ENCODE data around the gene IREB2.
"Not testable (repeated sequence)": the region's sequence is repeated elsewhere in the genome, so short reads cannot be mapped to it uniquely, and the experiment has no call there.

The IREB2 gene, protein sequence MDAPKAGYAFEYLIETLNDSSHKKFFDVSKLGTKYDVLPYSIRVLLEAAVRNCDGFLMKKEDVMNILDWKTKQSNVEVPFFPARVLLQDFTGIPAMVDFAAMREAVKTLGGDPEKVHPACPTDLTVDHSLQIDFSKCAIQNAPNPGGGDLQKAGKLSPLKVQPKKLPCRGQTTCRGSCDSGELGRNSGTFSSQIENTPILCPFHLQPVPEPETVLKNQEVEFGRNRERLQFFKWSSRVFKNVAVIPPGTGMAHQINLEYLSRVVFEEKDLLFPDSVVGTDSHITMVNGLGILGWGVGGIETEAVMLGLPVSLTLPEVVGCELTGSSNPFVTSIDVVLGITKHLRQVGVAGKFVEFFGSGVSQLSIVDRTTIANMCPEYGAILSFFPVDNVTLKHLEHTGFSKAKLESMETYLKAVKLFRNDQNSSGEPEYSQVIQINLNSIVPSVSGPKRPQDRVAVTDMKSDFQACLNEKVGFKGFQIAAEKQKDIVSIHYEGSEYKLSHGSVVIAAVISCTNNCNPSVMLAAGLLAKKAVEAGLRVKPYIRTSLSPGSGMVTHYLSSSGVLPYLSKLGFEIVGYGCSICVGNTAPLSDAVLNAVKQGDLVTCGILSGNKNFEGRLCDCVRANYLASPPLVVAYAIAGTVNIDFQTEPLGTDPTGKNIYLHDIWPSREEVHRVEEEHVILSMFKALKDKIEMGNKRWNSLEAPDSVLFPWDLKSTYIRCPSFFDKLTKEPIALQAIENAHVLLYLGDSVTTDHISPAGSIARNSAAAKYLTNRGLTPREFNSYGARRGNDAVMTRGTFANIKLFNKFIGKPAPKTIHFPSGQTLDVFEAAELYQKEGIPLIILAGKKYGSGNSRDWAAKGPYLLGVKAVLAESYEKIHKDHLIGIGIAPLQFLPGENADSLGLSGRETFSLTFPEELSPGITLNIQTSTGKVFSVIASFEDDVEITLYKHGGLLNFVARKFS

DNA sequence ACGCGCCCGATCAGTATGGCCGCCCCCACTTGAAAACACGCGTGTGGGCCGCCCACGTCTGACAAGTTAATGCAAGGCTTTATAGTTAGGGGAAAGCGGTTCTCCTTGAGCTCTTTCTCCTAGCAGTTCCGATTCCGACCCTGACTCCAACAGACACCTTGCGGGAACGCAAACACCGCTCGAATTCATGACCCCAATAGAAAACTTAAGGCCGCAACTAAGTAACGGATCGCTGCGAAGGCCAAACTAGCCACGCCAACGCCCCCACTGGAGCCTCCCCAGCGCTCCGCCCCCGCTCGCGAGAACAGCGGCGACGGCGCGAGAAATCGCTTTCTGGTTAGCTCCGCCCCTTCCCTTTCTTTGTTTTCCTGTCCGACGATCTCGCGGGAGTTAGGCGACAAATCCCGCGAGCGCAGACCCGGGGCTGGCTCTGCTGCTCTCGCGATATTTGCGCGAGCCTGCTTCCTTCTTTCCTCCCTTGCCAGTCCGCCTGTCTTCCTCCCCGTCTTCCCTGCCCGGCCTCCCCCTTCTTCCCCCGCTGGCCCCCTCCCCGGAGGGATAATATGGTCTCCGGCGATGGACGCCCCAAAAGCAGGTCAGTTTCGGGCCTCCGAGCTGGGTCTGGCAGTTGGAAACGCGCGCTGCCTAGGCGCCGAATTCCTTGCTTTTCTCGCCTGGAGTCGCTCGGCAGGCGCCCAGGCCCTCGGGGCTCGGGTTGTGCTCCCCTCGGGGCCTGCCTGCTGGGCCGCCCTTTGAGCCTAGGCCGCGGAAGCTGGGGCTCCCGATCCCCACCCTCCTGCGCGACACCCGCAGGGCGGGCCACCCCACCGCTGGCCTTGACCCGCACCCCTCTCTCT, at the start of gene IREB2:
IREB2 (plus strand) TSS at position 455 of the 857 bp plus-strand sequence; CDS start at position 577, 122 bp downstream.
- peak; percentile 97 for DNase-seq (ENCODE audit: low spot score)

DNA sequence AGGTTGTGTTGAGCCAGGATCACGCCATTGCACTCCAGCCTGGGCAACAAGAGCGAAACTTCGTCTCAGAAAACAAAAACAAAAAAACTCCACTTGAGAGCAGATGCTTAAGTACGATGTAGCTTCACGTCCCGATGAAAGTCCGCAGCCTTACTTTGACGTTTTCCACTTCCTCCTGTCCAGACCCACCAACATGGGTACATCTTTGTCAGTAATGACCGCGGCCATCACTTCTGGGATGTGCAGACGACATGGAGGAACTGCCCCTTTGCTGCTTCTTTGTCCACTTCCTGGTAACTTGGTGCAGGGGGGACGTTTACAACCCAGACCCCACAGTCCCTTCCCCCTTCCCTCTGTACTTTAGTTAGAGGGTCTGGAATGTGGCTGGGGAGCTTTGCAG, 49.2 kb upstream of the IREB2 start:
- no peak for DNase-seq (ENCODE audit: low spot score)

DNA sequence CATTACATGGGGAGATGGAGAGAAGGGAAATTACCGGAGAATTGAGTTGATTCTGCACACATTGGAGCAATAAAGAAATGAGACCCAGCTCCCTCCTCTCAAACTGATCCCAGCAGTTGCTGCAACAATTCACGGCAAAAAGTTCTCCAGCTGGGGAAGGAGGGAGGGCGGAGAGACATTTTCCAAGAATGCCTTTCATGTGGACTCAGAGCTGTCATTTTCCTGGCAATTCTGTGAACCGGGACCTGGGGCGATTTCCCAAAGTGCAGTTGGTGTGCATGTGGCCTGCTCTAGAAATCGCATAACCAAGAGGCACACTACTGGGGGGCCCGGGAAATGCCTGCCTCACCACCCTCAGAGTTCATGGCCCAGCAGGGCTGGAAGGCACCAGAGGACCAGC, 48.7 kb upstream of the IREB2 start:
- DNase-seq (ENCODE audit: low spot score) = no peak

DNA sequence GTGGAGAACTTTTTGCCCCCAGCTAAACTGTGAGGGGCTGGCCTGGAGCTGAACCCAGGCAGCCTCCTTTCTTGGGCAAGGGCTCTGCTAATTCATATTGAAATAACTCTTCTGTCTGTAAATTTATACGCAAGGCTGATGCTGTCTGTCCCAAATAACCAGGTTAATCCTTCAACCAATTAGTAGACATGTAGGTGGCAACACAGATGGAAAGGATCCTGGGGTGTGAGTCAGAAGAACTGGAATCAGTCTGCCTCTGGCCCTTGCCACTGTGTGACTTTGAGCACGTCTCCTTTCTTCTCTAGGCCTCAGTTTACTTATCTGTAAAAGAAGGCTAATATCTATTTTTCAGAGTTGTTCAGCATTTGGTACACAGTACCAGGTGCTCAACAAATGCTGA, 48.3 kb upstream of the IREB2 start:
- no peak for DNase-seq (ENCODE audit: low spot score)

DNA sequence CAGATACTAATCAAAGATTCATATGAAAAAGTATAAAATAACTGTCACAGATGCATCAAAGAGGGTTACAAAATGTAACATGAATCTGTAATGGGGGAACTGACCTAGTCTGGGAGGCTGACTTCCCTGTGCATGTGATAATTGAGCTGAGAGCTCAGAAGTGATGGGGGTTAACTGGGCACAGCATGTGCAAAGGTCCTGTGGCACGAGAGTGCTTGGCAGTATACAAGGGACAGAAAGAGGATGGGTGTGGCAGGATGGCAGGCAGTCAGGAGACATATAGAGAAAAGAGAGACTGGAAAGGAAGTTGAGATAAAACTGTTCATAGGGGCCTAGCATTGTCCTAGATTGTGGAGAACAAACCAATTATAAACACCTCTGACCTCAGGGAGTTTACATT, 47.8 kb upstream of the IREB2 start:
- DNase-seq (ENCODE audit: low spot score) = no peak

DNA sequence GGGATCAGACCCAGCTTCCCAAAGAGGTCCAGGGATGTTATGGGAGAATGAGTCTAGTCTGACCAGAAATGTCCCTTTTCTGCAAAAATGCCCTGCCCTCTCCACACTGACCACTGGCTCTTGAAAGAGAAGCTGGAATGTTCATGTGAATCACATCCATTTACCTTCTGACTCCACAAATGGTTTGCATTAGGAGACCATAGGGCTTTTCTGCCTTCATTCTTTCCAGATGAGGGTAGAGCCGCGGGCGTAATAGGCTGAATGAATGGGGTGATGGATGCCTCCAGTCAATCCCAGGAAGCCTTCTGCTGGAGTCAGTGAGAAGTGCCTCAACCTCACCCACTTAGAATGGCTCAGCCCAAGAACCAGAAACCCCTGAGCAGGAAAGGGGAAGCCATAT, 47.2 kb upstream of the IREB2 start:
- no peak for DNase-seq (ENCODE audit: low spot score)

DNA sequence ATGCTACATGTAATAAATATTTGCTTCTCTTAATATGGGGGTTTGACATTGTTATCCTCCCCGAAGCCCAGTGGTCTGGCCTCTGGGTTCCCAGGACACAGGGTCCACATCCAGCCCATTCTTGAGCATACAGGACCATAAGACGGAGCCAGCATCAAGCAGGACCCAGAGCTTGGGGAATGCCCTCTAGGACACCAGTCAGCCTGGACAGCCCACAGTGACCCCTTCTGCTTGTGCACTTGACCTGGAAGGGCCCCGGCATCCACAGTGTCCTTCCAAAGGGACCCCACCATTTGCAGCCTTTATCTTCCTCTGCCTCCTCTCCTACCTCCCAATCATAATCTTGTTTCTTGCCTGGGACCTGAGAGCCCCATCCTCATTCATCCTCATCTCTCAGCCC, 46.2 kb upstream of the IREB2 start:
- no peak for DNase-seq (ENCODE audit: low spot score)

DNA sequence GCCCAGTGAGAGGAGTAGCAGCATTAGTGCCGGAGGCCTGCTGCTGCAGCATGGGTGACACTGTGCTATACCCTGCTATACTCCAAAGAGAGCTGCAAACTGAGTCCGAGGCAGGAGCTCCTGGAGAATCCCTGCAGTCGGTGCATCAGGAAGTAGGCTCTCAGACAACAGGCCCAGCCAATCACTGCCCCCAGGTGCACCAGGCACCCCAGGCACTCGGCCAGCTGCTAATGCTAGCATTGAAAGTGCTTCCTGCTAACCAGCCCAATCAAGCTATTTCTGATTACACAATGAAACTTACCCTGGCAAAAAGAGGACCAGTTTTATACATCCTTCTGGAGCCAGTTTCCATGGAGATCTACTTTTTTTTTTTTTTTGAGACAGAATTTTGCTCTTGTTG, 45.6 kb upstream of the IREB2 start:
- DNase-seq (ENCODE audit: low spot score) = no peak

DNA sequence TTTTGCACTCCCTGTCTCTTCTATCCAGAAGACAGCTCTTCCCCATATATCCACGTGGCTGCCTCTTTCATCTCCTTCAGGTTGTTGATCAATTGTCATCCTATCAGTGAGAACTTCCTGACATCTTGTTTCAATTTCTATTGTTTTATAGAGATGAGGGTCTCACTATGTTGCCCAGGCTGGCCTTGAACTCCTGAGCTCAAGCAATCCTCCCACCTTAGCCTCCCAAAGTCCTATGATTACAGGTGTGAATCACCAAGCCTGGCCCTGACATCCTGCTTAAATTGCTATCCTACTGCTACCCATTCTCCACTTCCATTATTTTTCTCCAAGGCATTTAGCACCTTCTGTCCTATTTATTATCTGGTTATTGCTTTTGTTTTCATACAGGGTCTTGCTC, 44.9 kb upstream of the IREB2 start:
- no peak for DNase-seq (ENCODE audit: low spot score)

DNA sequence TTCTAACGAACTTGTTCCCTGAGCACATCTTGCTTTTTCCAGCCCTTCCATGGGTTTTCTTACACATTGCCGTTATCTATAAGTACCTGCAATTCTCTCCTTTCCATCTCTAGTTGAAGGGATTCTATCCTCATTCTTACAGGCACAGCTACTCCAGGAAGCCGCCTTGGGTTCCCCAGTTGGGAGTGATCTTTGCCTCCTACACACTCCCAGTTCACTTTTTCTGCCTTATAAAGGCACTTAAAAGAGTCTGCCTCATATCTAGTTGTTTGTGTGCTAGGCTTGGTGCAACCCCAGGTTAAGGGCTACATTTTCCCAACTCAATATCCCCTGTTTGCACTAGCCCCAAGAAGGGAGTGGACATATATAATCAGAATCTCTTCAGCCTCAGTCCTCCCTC, 44.0 kb upstream of the IREB2 start:
- no peak for DNase-seq (ENCODE audit: low spot score)

DNA sequence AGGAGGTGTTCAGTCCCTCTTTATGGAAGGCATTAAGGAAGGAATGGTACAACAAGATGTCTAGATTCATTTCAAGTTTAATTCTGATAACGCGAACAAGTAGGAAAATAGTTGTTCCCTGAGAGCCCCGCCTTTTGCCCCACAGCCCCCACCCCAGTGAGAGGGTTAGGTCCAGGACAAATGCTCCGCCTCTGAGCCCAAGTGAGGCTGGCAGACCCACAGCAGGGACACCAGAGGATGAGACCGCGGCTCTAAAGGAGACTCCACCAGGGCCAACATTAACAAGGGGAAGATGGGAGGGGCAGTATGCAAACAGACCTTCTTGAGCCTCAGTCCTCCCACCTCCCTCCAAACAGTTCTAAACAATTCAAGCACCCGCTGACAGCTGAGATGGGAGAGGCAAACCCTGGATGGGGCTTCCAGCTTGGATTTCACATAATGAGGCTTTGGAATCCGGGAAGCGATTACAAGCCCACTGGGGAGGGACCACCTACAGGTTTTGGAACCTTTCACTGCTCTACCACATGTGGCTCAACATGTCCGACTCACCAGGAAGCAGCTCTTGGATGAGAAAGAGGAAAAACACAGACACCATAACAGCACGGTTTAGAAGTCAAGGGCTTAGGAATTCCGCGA, 42.9 kb upstream of the IREB2 start:
- DNase-seq (ENCODE audit: low spot score) = no peak

DNA sequence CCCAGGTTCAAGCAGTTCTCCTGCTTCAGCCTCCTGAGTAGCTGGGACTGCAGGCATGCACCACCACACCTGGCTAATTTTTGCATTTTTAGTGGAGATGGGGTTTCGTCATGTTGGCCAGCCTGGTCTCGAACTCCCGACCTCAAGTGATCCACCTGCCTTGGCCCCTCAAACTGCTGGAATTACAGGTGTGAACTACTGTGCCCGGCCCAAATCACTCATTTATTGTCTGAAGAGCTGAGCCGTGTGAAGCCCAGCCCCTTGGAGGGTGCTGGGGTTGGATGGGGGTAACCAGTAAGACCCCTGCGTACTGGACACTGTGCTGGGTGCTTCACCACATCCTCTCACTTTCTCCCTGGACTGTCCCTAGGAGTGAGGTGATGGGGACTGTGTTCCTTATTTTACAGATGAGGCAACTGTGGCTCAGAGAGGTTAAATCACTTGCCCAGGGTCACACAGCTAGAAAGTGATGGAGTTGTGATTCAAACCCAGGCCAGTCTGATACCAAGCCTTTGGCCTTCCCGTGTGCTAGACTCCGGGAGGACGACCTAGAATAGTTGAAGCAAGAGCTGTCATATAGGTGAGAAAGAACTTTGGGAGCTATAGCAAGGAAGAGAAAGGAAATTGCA, 41.7 kb upstream of the IREB2 start:
- no peak for DNase-seq (ENCODE audit: low spot score)

DNA sequence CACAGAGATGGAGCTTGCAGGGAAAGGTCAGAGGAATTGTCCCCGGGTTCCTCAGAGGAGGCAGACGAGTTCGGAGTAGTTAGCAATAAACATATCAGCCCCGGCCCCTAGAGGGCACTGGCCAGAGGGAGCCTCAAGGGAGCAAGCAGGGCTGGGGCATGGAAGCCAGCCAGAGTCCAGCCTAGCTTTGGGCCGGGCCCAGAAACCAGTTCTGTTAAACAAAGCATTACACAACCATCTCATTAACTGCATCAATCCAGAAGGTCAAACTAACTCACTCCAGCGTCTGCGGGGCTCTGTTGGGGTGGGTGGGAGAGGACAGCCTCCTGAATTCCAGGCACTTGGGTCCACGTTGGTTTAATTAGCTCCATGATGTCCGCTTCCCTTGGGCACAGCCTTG, 41.0 kb upstream of the IREB2 start:
- DNase-seq (ENCODE audit: low spot score) = no peak

DNA sequence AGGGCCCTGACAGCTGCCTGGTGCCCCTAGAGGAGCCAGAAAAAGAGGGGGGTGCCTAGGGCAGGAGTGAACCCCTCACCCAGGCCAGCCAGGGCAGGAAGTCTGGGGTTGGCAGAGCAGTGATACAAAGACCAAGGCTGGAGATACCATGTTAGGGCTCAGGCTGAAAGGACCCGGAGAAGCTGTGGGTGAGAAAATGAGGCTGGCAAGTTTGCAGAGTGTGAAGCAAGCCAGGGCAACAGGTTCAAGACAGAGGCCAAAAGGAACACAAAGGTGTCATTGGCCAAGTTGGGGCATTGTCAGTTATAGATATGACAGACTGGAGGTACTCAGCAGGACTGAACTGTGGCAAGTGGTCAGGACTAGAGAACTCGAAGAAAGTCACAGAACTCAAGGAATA, 40.6 kb upstream of the IREB2 start:
- DNase-seq (ENCODE audit: low spot score) = no peak

DNA sequence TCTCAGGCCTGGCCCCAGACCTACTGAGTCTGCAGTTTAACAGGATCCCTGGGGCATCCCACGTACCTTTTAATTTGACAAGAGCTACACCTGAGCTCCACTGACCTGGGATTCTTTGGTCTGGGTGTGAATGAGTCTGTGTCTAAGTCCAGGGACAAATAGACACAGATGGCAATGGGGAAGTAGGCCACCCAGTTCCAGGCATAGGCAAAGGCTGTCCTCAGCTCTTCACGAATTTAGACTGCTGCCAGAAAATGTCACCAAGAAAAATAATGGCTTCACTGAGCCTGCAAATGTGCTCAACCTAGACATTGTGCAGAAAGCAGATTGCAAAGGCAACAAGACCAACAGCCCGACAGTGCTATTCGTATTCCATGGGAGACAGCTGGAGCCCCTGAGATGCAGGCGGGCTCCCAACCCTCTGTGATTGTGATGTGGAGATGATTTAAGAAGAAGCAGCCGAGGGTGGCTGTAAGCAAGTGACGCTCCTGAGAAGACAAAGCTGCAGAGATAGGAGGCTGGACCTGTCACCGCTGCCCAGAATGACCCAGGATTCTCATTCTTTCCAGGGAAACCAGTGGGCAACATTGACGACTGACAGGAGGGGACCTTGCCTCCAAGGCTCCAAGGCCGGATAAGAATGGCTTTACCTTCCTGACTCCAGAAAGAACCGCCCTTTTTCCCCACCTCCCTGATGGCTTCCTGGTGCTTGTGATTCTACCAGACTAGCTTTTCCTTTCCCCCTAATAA, 39.8 kb upstream of the IREB2 start:
- no peak for DNase-seq (ENCODE audit: low spot score)

DNA sequence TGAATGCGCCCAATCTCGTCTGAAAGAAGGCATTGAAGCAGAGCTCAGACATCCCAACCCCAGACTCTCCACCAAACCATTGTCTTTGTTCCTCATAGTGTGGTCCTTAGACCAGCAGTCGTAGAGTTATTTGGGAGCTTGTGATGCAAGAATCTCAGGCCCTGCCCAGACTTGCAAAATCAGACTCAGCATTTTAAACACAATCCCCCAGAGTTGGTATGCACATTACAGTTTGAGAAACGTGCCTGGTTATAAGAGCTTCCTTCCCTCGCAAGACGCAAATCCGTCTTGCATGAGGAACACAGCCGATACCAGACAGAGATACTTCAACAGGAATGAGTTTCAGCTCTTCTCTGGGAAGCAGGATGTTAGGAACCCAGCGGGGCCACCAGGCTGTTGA, 38.9 kb upstream of the IREB2 start:
- DNase-seq (ENCODE audit: low spot score) = no peak

DNA sequence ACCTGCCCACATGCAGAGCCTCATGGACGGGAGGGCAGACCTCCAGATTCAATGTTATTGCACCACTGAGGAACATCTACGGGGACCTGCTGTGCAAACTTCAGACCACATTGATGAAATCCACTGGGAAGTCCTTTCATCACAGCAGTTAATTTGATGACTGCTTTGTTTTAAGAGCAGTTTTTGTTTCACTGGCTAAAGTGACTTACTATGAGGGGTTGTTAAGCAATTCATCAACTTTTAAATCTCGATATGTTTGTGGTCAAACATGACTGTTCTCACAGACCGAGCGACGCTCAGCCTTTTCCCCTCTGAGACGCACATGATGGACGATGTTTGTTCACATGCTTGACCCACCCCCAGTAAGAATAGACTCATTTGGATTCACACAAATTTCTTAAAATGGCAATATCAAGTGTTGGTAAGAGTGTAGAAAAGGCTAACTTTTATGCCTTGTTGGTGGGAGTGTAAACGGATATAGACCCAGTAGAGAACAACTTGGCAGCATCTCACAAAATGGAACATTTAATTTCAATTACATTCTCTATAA, 35.9 kb upstream of the IREB2 start:
- no peak for DNase-seq (ENCODE audit: low spot score)

DNA sequence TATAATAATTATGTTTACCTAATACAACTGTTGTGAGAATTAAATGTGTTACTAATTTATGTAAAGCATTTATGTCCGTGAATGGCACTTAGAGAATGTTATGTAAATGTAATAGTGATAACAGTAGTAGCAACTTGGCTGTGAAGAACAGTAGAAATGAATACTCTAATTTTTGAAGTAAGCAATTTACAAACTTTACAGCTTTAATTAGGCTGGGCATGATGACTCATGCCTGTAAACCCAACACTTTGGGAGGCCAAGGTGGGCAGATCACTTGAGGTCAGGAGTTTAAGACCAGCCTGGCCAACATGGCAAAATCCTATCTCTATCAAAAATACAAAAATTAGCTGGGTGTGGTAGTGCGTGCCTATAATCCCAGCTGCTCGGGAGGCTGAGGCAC, 33.9 kb upstream of the IREB2 start:
- DNase-seq (ENCODE audit: low spot score) = no peak

DNA sequence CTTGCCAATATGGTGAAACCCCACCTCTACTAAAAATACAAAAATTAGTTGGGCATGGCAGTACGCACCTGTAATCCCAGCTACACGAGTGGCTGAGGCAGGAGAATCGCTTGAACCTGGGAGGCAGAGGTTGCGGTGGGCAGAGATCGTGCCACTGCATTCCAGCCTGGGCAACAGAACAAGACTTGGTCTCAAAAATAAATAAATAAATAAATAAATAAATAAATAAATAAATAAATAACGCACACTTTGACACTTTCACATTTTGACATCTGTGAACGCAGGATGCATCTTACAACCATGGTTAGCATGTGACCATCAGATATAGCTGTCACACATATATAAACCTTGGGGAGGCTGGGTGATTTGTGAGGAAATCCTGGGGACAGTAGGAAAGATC, 33.2 kb upstream of the IREB2 start:
- not testable (repeated sequence) for DNase-seq (ENCODE audit: low spot score)

DNA sequence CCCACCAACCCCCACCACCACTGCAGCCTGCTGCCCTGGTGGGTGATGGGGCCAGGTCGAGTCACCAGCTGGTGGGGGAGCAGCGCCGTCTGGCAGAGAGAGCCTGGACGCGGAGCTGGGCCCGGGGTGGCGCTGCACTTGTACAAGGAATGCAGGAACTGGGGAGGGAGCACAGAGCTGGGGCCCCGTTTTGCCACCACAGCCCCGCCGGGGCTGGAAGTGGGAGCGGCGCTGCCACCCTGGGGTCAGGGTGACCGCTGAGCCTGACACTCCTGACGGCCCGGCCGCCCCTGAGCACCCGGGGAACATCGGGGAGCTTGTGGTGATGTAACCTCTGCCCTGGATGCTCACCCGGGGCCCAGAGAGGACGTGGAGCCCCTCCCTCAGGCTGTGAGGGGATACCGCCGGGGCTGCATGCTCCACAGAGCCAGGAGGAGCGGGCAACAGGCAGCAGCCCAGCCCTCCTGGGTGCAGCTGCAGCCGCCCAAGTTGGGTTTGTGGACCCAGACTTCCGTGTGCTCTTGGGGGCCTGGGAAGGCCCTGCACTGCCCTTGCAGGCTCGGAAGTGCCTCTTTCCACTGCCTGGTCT, 32.6 kb upstream of the IREB2 start:
- no peak for DNase-seq (ENCODE audit: low spot score)

All from COLO829 (cell line).